GM12865 (cell line): ENCODE data around the gene PPP2R2B.

Experiments
- DNase-seq: peaks from one replicate; pipeline ENCODE4 v3.0.0; 2010; ENCODE audit warnings: low read depth
- H3K4me3 ChIP-seq: 2 replicates; pipeline ENCODE4 v1.5.1; 2011; ENCODE audit warnings: mild to moderate bottlenecking, low read depth, low read length, control low read depth
- CTCF ChIP-seq: IDR thresholded peaks from 2 replicates; pipeline ENCODE4 v1.5.1; 2011; ENCODE audit warnings: low read length, control low read depth, low read depth, inconsistent platforms; ENCODE audit not compliant: insufficient read depth; ENCODE audit errors: missing control alignments

The PPP2R2B gene

GRCh38 chr5:146817973-146818372 lies 60.6 kb downstream of the PPP2R2B start:
- no peak for DNase-seq
- TF ChIP-seq CTCF, result no peak
- no peak overlapping the region for H3K4me3 ChIP-seq

GRCh38 chr5:146816775-146817387 lies 61.7 kb downstream of the PPP2R2B start:
- no peak for TF ChIP-seq CTCF
- DNase-seq, result no peak
- no peak overlapping the region for H3K4me3 ChIP-seq

GRCh38 chr5:146815411-146815810 lies 63.1 kb downstream of the PPP2R2B start:
- no peak for TF ChIP-seq CTCF
- no peak for DNase-seq
- H3K4me3 ChIP-seq, result no peak overlapping the region

GRCh38 chr5:146813346-146814157 lies 65.0 kb downstream of the PPP2R2B start:
- H3K4me3 ChIP-seq, result no peak overlapping the region
- no peak for DNase-seq
- TF ChIP-seq CTCF, result no peak

GRCh38 chr5:146805081-146805480 lies 73.5 kb downstream of the PPP2R2B start:
- TF ChIP-seq CTCF, result no peak
- DNase-seq, result no peak
- no peak overlapping the region for H3K4me3 ChIP-seq

GRCh38 chr5:146802945-146803522 lies 75.5 kb downstream of the PPP2R2B start:
- no peak for DNase-seq
- no peak for TF ChIP-seq CTCF
- no peak overlapping the region for H3K4me3 ChIP-seq
